ENCODE results near the gene SMIM8. TPM values are rescaled to one million over a fixed set of nuclear protein-coding genes. Genes with fewer than 3 reads are reported as not detected.

SMIM8 gene
- total RNA-seq (1 to 10 TPM; 4.6 to 6.1 TPM), polyA plus RNA-seq (1 to 10 TPM; 2.3 to 5.9 TPM)

DNA sequence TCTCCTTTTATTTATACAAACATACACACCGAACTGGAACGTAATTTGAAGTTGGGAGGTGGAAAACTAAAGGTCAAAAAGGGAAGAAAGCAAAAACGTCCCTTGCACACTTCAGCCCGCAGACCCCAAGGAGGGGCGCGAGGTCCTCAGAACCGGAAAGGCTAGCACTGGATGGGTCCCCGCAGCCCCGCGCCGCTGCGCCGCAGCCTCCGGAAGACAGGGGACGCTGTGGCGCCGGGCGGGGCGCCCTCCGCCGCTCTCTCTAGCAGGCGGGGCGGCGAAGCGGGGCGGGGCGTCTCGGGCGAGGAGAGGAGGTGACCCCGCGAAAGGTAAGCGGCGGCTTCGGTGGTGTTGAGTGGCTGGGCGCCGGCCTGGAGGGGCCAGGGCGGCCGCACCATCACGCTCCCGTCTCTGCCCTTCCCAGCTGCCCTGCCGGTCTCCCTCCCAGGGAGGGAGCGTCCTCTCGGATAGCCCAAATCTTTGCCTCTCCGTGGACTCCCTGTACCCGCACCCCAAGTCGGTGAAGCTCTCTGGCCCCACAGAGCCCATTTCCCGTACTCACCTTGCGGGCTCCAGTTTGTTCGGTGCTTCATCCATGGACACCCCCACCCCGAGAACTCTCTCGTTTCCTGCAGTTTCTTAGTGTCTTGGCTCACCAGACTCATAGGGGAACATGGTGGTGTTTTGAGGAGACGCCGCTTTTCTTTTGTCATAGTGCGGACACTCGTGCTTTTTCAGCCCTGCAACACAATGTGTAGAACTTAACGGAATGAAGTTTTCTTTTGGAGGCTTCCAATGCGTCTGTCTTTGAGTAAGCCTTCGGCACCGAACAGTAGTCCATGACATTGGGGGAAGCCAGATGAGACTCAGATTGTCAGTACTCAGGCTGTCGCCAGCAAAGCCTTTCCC, at the start of gene SMIM8:
Gene SMIM8, plus strand, starts transcription at position 285 of the 909 bp plus-strand sequence. CDS start 14,444 bp downstream, outside the sequence.
- TF ChIP-seq RAD21 (IDR thresholded peaks at IDR 0.05) (peak; percentile 31 to 59), MAX (IDR thresholded peaks at IDR 0.05) (no peak), HNF4G (IDR thresholded peaks at IDR 0.05) (no peak), SP1 (IDR thresholded peaks at IDR 0.05) (no peak), GABPA (IDR thresholded peaks at IDR 0.05 in 1 of 2, conservative IDR thresholded peaks at IDR 0.05 in 1 of 2) (peak in 1 of 2 donors; percentile 42), RXRA (IDR thresholded peaks at IDR 0.05) (peak in 1 of 2 donors; percentile 16), YY1 (IDR thresholded peaks at IDR 0.05) (peak; percentile 37)
- TF ChIP-seq, protein P1, sequence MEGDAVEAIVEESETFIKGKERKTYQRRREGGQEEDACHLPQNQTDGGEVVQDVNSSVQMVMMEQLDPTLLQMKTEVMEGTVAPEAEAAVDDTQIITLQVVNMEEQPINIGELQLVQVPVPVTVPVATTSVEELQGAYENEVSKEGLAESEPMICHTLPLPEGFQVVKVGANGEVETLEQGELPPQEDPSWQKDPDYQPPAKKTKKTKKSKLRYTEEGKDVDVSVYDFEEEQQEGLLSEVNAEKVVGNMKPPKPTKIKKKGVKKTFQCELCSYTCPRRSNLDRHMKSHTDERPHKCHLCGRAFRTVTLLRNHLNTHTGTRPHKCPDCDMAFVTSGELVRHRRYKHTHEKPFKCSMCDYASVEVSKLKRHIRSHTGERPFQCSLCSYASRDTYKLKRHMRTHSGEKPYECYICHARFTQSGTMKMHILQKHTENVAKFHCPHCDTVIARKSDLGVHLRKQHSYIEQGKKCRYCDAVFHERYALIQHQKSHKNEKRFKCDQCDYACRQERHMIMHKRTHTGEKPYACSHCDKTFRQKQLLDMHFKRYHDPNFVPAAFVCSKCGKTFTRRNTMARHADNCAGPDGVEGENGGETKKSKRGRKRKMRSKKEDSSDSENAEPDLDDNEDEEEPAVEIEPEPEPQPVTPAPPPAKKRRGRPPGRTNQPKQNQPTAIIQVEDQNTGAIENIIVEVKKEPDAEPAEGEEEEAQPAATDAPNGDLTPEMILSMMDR (IDR thresholded peaks at IDR 0.05; ENCODE audit: low read depth, low read length, missing input control) = peak; percentile 93
- Histone ChIP-seq H3K4me3 (ENCODE audit: low read depth in 1 of 3, low read length in 3 of 3) (peak within 1 kb of the TSS; percentile 93 to 99 (median 93)), H3K27me3 (ENCODE audit: control insufficient read depth in 4 of 4, insufficient read depth in 4 of 4, low read length in 3 of 4) (no peaks in the 10 kb centered on the region), H3K4me1 (ENCODE audit: control insufficient read depth in 4 of 4, insufficient read depth in 4 of 4, low read length in 3 of 4) (peaks cover 0 to 4% (median 0%) of the 10 kb centered on the region in 4 donors), H3K9ac (ENCODE audit: low read depth in 1 of 2, low read length in 2 of 2) (peak within 1 kb of the TSS; percentile 3 to 90), H3K27ac (ENCODE audit: low read depth in 1 of 2, low read length in 2 of 2) (peak within 1 kb of the TSS; percentile 62 to 67), H3K36me3 (ENCODE audit: control insufficient read depth in 4 of 4, insufficient read depth in 3 of 4, low read depth in 1 of 4, low read length in 3 of 4) (no peaks in the 10 kb centered on the region), H3K9me3 (ENCODE audit: control insufficient read depth in 4 of 4, low read length in 3 of 4) (no peaks in the 10 kb centered on the region)
- DNase-seq (ENCODE audit: low spot score) = peak; percentile 87
- under 1% methylated on average over 60 of the region's 60 CpGs for WGBS

DNA sequence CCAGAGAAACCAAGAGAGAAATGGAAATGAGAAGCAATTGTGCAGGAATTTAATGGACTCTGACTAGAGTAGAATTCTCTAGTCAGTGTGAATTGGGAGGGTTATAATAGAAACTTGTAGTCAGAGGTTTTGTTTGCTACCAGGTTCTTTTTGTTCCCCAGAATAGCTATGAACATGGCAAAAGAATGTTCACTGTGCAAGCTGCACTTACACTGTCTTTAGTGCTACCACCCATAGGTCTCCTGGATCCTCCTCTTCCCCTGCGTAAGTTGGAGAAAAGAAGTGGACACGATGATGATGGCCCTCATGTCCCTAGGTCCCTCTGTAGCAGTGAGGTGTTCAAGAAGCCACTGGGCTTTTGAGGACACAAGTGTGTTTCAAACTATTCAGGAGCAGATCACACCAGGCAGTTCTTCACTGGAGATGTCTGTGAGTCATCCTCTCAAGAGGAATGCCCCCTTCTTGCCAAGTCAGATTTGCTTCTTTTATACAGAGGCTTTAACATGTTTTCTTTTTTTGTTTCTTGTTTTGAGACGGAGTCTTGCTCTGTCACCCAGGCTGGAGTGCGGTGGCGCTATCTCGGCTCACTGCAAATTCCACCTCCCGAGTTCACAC, 47.6 kb upstream of the SMIM8 start:
- WGBS = 93% methylated on average over 7 of the region's 7 CpGs
- H3K4me3 ChIP-seq (ENCODE audit: low read depth in 1 of 3, low read length in 3 of 3) = no peak overlapping the region
- no peak for DNase-seq (ENCODE audit: low spot score)
- no peak overlapping the region for H3K9ac ChIP-seq (ENCODE audit: low read depth in 1 of 2, low read length in 2 of 2)
- no peak overlapping the region for H3K27ac ChIP-seq (ENCODE audit: low read depth in 1 of 2, low read length in 2 of 2)
- H3K36me3 ChIP-seq (ENCODE audit: control insufficient read depth in 4 of 4, insufficient read depth in 3 of 4, low read depth in 1 of 4, low read length in 3 of 4) = no peaks in the 10 kb centered on the region
- TF ChIP-seq FOXA2 (IDR thresholded peaks at IDR 0.05) (no peak), HNF4A (conservative IDR thresholded peaks at IDR 0.05) (no peak), MAX (IDR thresholded peaks at IDR 0.05) (no peak), SP1 (IDR thresholded peaks at IDR 0.05) (no peak), HNF4G (IDR thresholded peaks at IDR 0.05) (no peak)
- TF ChIP-seq, protein P2, sequence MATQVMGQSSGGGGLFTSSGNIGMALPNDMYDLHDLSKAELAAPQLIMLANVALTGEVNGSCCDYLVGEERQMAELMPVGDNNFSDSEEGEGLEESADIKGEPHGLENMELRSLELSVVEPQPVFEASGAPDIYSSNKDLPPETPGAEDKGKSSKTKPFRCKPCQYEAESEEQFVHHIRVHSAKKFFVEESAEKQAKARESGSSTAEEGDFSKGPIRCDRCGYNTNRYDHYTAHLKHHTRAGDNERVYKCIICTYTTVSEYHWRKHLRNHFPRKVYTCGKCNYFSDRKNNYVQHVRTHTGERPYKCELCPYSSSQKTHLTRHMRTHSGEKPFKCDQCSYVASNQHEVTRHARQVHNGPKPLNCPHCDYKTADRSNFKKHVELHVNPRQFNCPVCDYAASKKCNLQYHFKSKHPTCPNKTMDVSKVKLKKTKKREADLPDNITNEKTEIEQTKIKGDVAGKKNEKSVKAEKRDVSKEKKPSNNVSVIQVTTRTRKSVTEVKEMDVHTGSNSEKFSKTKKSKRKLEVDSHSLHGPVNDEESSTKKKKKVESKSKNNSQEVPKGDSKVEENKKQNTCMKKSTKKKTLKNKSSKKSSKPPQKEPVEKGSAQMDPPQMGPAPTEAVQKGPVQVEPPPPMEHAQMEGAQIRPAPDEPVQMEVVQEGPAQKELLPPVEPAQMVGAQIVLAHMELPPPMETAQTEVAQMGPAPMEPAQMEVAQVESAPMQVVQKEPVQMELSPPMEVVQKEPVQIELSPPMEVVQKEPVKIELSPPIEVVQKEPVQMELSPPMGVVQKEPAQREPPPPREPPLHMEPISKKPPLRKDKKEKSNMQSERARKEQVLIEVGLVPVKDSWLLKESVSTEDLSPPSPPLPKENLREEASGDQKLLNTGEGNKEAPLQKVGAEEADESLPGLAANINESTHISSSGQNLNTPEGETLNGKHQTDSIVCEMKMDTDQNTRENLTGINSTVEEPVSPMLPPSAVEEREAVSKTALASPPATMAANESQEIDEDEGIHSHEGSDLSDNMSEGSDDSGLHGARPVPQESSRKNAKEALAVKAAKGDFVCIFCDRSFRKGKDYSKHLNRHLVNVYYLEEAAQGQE (IDR thresholded peaks at IDR 0.05) = no peak
- no peaks in the 10 kb centered on the region for H3K4me1 ChIP-seq (ENCODE audit: control insufficient read depth in 4 of 4, insufficient read depth in 4 of 4, low read length in 3 of 4)
- H3K27me3 ChIP-seq (ENCODE audit: control insufficient read depth in 4 of 4, insufficient read depth in 4 of 4, low read length in 3 of 4) = no peaks in the 10 kb centered on the region
- no peaks in the 10 kb centered on the region for H3K9me3 ChIP-seq (ENCODE audit: control insufficient read depth in 4 of 4, low read length in 3 of 4)

Data from liver (tissue), 9 donors.